GM12878 (cell line): ENCODE data around the gene ALG6. TPM values are rescaled to one million over a fixed set of nuclear protein-coding genes. Genes with fewer than 3 reads are reported as not detected.

Experiments
- ATAC-seq: fragments of 200-7000 bp; cut with Tn5 transposase; 3 replicates; pipeline ENCODE4 v1.9.1; 2020; ENCODE audit warnings: mild to moderate bottlenecking, moderate library complexity
- BruUV-seq: library from RNA; stranded (reverse); fragments of 400-500 nt; replicated peaks from 2 replicates; lab custom pipeline; 2021; lab: Mats Ljungman, UMichigan
- CTCF ChIA-PET: fragments of 300-600 bp; sonication (Branson Sonifier 250); formaldehyde crosslinking; extraction: SDS; loops from one replicate; lab custom pipeline; 2021; ENCODE audit warnings: inconsistent platforms; lab: Yijun Ruan, JAX
- POLR2A ChIA-PET: fragments of 350-600 bp; formaldehyde crosslinking; extraction: SDS; loops from one replicate; lab custom pipeline; 2021; ENCODE audit warnings: inconsistent platforms; lab: Charles Lee
- RAD21 ChIA-PET: fragments of 300-600 bp; sonication (Branson Sonifier 250); formaldehyde crosslinking; loops from one replicate; lab custom pipeline; 2023; ENCODE audit warnings: antibody characterized with exemption; ENCODE audit not compliant: unreplicated experiment; lab: Charles Lee
- SMC1A ChIA-PET: fragments of 300-600 bp; sonication (Branson Sonifier 250); formaldehyde crosslinking; loops from one replicate; lab custom pipeline; 2023; ENCODE audit not compliant: unreplicated experiment, uncharacterized antibody; lab: Charles Lee
- DNase-seq: peaks from one replicate; pipeline ENCODE4 v3.0.0-alpha.2; 2011; ENCODE audit warnings: low read depth, low spot score
- FAIRE-seq: peaks from 3 replicates; lab custom pipeline; 2011; peaks lifted over from hg19 to GRCh38; lab: Jason Lieb, UNC
- H2AFZ ChIP-seq: 2 replicates; pipeline ENCODE4 v1.6.0; 2011; ENCODE audit warnings: low read depth, low read length, control low read depth; ENCODE audit not compliant: control insufficient read depth
- H3K27ac ChIP-seq: 2 replicates; pipeline ENCODE4 v1.5.1; 2011; ENCODE audit warnings: control low read depth; ENCODE audit not compliant: control insufficient read depth, insufficient read depth
- H3K27me3 ChIP-seq, 2 experiments: replicated peaks in 1 of 2; 2 replicates each; pipeline versions ENCODE4 v1.6.0 to v1.6.1; 2011; ENCODE audit warnings: low read length in 1 of 2; ENCODE audit not compliant: control insufficient read depth in 2 of 2, insufficient read depth in 2 of 2
- H3K36me3 ChIP-seq, 2 experiments: 2 replicates each; pipeline ENCODE4 v1.5.1; 2011; ENCODE audit warnings: low read length in 1 of 2; ENCODE audit not compliant: control insufficient read depth in 2 of 2, insufficient read depth in 2 of 2
- H3K4me1 ChIP-seq: 2 replicates; pipeline ENCODE4 v1.6.1; 2011; ENCODE audit warnings: mild to moderate bottlenecking, low read length, moderate library complexity, mixed read lengths; ENCODE audit not compliant: control insufficient read depth, insufficient read depth
- H3K4me2 ChIP-seq: 2 replicates; pipeline ENCODE4 v1.6.0; 2011; ENCODE audit warnings: control low read depth; ENCODE audit not compliant: control insufficient read depth, insufficient read depth
- H3K4me3 ChIP-seq: fragments of 200-600 bp; sonication (generic); 2 replicates; pipeline ENCODE4 v1.5.1; 2016
- H3K79me2 ChIP-seq: 2 replicates; pipeline ENCODE4 v1.6.0; 2011; ENCODE audit warnings: low read length; ENCODE audit not compliant: control insufficient read depth, insufficient read depth
- H3K9ac ChIP-seq: 2 replicates; pipeline ENCODE4 v1.8.0; 2011; ENCODE audit warnings: low read length, control low read depth, mixed read lengths; ENCODE audit not compliant: control insufficient read depth, insufficient read depth
- H3K9me3 ChIP-seq: replicated peaks from 3 replicates; pipeline ENCODE4 v1.5.1; 2011; ENCODE audit warnings: mild to moderate bottlenecking, low read length; ENCODE audit not compliant: control insufficient read depth, insufficient read depth
- H4K20me1 ChIP-seq: 2 replicates; pipeline ENCODE4 v1.6.0; 2011; ENCODE audit not compliant: control insufficient read depth, insufficient read depth
- CBFB ChIP-seq: IDR thresholded peaks from 2 replicates; pipeline ENCODE4 v1.6.1; 2016; ENCODE audit warnings: antibody characterized with exemption, low read depth
- CHD2 ChIP-seq: IDR thresholded peaks from 2 replicates; pipeline ENCODE4 v1.6.1; 2011; ENCODE audit warnings: low read depth, low read length, improper control_type of control experiment, borderline replicate concordance
- E4F1 ChIP-seq: fragments of 450-650 bp; IDR thresholded peaks from 2 replicates; pipeline ENCODE4 v1.6.1; 2018; ENCODE audit warnings: borderline replicate concordance, mild to moderate bottlenecking; ENCODE audit not compliant: partially characterized antibody
- EZH2 ChIP-seq: IDR thresholded peaks from 2 replicates; pipeline ENCODE4 v1.6.1; 2012; ENCODE audit warnings: low read depth, mild to moderate bottlenecking, control low read depth, inconsistent platforms, low read length, borderline replicate concordance; ENCODE audit not compliant: control insufficient read depth
- FOXK2 ChIP-seq: fragments of 450-650 bp; IDR thresholded peaks from 2 replicates; pipeline ENCODE4 v1.6.1; 2017; ENCODE audit warnings: mild to moderate bottlenecking, moderate library complexity
- RUNX3 ChIP-seq: IDR thresholded peaks from 2 replicates; pipeline ENCODE4 v1.6.1; 2012; ENCODE audit warnings: low read length, inconsistent platforms
- SMAD1 ChIP-seq: fragments of 450-650 bp; IDR thresholded peaks from 2 replicates; pipeline ENCODE4 v1.6.1; 2018; ENCODE audit warnings: mild to moderate bottlenecking, low read depth; ENCODE audit not compliant: partially characterized antibody
- TCF12 ChIP-seq: IDR thresholded peaks from 2 replicates; pipeline ENCODE4 v1.6.1; 2011; ENCODE audit warnings: low read depth, mild to moderate bottlenecking, low read length
- TCF3 ChIP-seq: IDR thresholded peaks from 2 replicates; pipeline ENCODE4 v1.6.1; 2012; ENCODE audit warnings: low read depth, mild to moderate bottlenecking, low read length, borderline replicate concordance; ENCODE audit not compliant: insufficient read depth
- ZNF384 ChIP-seq: IDR thresholded peaks from 2 replicates; pipeline ENCODE4 v1.6.1; 2012; ENCODE audit warnings: low read depth, mild to moderate bottlenecking, low read length, improper control_type of control experiment, borderline replicate concordance
- WGBS: methylation state at CpG from one replicate; pipeline ENCODE4 v1.1.6; 2016; ENCODE audit warnings: low lambda C conversion rate; ENCODE audit not compliant: insufficient replicate concordance, insufficient coverage; ENCODE audit errors: missing lambda C conversion rate; 5-methylcytosine and 5-hydroxymethylcytosine counted together
- in situ Hi-C: fragments of 300-500 bp; cut with MboI; formaldehyde crosslinking; loops from 9 replicates; pipeline ENCODE4 v1.14.3; 2018; ENCODE audit warnings: mixed read lengths
- intact Hi-C: fragments of 100-400 bp; cut with micrococcal nuclease; formaldehyde crosslinking; loops from one replicate; pipeline ENCODE4 v1.14.2; 2022; ENCODE audit not compliant: unreplicated experiment
- polyA plus RNA-seq, 11 experiments: library from polyadenylated mRNA; depleted of rRNA in 4 of 11; unstranded in 6 of 11; stranded (reverse) in 5 of 11; fragments of >200 nt; fragmentation: Nextera tagmentation in 4 of 11; fragmentation: Illumina TruSeq in 1 of 11; extraction: Ambion mirVana in 4 of 11; extraction: Trizol in 1 of 11; gene quantifications; 1 replicate in 1 of 11; 2 replicates in 10 of 11; pipeline versions ENCODE4 v1.2.1 to v1.2.3, GENCODE V29; 2011 to 2016; ENCODE audit warnings: inconsistent platforms in 2 of 11, missing spikeins in 2 of 11, low read depth in 1 of 11
- total RNA-seq, 4 experiments: library from RNA; depleted of rRNA in 3 of 4; stranded (reverse); fragments of >200 nt in 3 of 4; fragmentation: Illumina TruSeq in 1 of 4; extraction: Trizol in 1 of 4; gene quantifications; 2 replicates each; pipeline versions ENCODE4 v1.2.1 to v1.2.3, GENCODE V29; 2013 to 2021
- TF ChIP-seq, protein P1 (sequence below), 3 experiments: IDR thresholded peaks in 2 of 3; conservative IDR thresholded peaks in 1 of 3; 2 replicates each; pipeline ENCODE4 v1.5.1; 2011; ENCODE audit warnings: low read depth in 3 of 3, low read length in 3 of 3, mild to moderate bottlenecking in 3 of 3, control low read depth in 2 of 3, moderate library complexity in 2 of 3, inconsistent platforms in 1 of 3, mixed read lengths in 1 of 3; ENCODE audit not compliant: control insufficient read depth in 2 of 3, insufficient read depth in 1 of 3; ENCODE audit errors: extremely low read depth in 1 of 3
- TF ChIP-seq, protein P2 (sequence below): fragments of 150-350 bp; IDR thresholded peaks from 2 replicates; pipeline ENCODE4 v1.6.1; 2014; ENCODE audit warnings: mild to moderate bottlenecking, low read depth, low read length

Gene ALG6
- total and polyA plus RNA-seq, 10 of the 15 experiments (the other 5 are each of a cell fraction or from before 2014, with no cell fraction given): 13.8 to 28.5 (median 17.1) TPM

DNA sequence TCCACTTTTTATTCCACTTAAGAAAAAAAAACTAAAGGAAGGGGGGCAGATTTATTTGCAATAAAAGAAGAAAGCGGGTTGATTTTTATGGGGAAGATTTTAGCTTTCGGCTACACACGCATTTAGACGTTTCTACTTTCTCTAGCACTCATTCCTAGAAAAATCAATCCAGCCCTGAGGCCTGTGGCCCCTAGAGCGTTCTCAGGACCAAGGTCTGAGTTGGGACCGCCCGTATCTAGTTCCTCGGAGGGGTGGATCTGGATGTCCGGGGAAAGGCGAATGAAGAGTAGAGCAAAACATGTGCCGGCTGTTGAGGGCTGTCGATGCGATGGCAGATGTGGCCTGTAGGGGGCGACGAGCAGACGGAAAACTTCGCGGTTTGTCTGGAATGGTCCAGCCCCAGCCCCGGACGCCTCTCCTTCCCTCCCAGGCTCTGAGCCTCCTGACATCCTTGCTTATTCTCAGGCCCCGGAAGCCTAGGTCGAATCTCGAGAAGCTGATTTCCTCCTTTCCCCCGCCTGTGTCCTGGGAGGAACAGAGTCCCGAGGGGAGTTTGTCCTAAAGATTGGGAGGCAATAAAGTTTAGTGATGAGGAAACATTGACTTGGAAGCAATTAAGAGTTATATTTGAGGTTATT is 39.9 kb upstream of the ALG6 start:
- WGBS: 19% methylated on average over 25 of the region's 25 CpGs
- H2AFZ ChIP-seq: no peak overlapping the region
- no peaks in the 10 kb centered on the region for H3K79me2 ChIP-seq
- DNase-seq: no peak
- ChIA-PET POLR2A (no interaction called here), RAD21 (interaction anchor here (1.3 to 2.1 kb wide), 2 partner anchors 33 to 210 kb away, joined by 3 to 8 read pairs; no protein-coding TSS in a partner anchor), CTCF (interaction anchor here (0.7 to 4.7 kb wide), 17 partner anchors 9 to 211 kb away, joined by 3 to 26 read pairs (median 4); no protein-coding TSS in a partner anchor), SMC1A (interaction anchor here (0.6 to 1.4 kb wide), 2 partner anchors 17 to 226 kb away, joined by 3 read pairs; no protein-coding TSS in a partner anchor)
- H4K20me1 ChIP-seq: no peaks in the 10 kb centered on the region
- H3K9me3 ChIP-seq: peaks cover 1% of the 10 kb centered on the region; the same call in 1 of the 3 replicates
- peaks cover 13 to 48% of the 10 kb centered on the region in 2 experiments for H3K27me3 ChIP-seq
- BruUV-seq: no TSS peak
- in situ Hi-C loops: no loop called here
- H3K36me3 ChIP-seq: no peaks in the 10 kb centered on the region
- intact Hi-C loops: no loop called here
- FAIRE-seq: no peak
- no peaks in the 10 kb centered on the region; the same call in 1 of the 2 replicates for H3K4me1 ChIP-seq
- no peak overlapping the region for H3K9ac ChIP-seq
- H3K4me3 ChIP-seq: no peak overlapping the region
- no peak overlapping the region for H3K27ac ChIP-seq
- H3K4me2 ChIP-seq: peak overlapping the region; percentile 30; the same call in 1 of the 2 replicates
- peak; percentile 88 for ATAC-seq
- TF ChIP-seq, protein P1, sequence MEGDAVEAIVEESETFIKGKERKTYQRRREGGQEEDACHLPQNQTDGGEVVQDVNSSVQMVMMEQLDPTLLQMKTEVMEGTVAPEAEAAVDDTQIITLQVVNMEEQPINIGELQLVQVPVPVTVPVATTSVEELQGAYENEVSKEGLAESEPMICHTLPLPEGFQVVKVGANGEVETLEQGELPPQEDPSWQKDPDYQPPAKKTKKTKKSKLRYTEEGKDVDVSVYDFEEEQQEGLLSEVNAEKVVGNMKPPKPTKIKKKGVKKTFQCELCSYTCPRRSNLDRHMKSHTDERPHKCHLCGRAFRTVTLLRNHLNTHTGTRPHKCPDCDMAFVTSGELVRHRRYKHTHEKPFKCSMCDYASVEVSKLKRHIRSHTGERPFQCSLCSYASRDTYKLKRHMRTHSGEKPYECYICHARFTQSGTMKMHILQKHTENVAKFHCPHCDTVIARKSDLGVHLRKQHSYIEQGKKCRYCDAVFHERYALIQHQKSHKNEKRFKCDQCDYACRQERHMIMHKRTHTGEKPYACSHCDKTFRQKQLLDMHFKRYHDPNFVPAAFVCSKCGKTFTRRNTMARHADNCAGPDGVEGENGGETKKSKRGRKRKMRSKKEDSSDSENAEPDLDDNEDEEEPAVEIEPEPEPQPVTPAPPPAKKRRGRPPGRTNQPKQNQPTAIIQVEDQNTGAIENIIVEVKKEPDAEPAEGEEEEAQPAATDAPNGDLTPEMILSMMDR (IDR thresholded peaks at IDR 0.05 in 2 of 3, conservative IDR thresholded peaks at IDR 0.05 in 1 of 3; ENCODE audit: control insufficient read depth in 2 of 3, extremely low read depth in 1 of 3, insufficient read depth in 1 of 3, low read depth in 3 of 3, low read length in 3 of 3): peak; percentile 72 to 83 (median 80)
- TF ChIP-seq CBFB (peak; percentile 48; the same call in 1 of the 2 replicates), ZNF384 (no peak), CHD2 (no peak), SMAD1 (no peak), TCF3 (no peak), FOXK2 (no peak), EZH2 (0 out of 2 replicates have a peak, but pooled peaks have one; percentile 81), E4F1 (no peak), TCF12 (0 out of 2 replicates have a peak, but pooled peaks have one; percentile 11), RUNX3 (peak; percentile 81)
- TF ChIP-seq, protein P2, sequence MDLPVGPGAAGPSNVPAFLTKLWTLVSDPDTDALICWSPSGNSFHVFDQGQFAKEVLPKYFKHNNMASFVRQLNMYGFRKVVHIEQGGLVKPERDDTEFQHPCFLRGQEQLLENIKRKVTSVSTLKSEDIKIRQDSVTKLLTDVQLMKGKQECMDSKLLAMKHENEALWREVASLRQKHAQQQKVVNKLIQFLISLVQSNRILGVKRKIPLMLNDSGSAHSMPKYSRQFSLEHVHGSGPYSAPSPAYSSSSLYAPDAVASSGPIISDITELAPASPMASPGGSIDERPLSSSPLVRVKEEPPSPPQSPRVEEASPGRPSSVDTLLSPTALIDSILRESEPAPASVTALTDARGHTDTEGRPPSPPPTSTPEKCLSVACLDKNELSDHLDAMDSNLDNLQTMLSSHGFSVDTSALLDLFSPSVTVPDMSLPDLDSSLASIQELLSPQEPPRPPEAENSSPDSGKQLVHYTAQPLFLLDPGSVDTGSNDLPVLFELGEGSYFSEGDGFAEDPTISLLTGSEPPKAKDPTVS: 0 out of 2 replicates have a peak, but pooled peaks have one; percentile 35
